Fibroblast of skin of left biceps (primary cell): Measurements from ENCODE around the gene NOVA1.
"Not testable (repeated sequence)": the region's sequence is repeated elsewhere in the genome, so short reads cannot be mapped to it uniquely, and the experiment has no call there.

ENCODE experiments used
- DNase-seq, 2 experiments: peaks; one replicate each; pipeline ENCODE4 v3.0.0-alpha.2; 2013; ENCODE audit warnings: low read depth in 2 of 2

Gene NOVA1, protein sequence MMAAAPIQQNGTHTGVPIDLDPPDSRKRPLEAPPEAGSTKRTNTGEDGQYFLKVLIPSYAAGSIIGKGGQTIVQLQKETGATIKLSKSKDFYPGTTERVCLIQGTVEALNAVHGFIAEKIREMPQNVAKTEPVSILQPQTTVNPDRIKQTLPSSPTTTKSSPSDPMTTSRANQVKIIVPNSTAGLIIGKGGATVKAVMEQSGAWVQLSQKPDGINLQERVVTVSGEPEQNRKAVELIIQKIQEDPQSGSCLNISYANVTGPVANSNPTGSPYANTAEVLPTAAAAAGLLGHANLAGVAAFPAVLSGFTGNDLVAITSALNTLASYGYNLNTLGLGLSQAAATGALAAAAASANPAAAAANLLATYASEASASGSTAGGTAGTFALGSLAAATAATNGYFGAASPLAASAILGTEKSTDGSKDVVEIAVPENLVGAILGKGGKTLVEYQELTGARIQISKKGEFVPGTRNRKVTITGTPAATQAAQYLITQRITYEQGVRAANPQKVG

DNA sequence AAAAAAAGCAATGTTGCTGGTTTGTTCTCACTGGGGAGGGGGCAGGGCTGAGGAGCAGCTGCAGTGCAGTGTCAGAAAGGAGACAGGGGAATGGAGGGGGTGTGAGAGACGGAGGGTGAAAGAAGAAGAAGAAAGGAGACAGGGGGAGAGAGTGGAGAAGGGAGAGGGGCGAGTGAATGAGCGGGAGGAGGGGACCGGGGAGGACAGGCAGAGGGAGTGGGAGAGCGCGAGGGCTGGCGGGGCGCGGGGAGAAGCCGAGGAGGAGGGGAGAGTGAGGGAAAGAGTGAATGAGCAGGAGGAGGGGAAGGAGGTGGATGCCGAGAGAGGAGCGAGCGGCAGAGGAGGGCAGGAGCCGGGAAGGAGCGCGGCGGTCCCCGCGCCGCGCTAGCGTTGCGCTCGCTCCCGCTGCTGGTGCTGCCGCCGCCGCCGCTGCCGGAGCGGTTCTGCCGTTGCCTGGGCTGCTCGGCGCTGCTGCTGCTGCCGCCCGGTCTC, at the start of gene NOVA1:
TSS of gene NOVA1 (minus strand) at position 445 of the 492 bp plus-strand sequence. CDS start 597 bp downstream, outside the sequence.
- peak in 1 of 2 experiments; percentile 5 for DNase-seq

DNA sequence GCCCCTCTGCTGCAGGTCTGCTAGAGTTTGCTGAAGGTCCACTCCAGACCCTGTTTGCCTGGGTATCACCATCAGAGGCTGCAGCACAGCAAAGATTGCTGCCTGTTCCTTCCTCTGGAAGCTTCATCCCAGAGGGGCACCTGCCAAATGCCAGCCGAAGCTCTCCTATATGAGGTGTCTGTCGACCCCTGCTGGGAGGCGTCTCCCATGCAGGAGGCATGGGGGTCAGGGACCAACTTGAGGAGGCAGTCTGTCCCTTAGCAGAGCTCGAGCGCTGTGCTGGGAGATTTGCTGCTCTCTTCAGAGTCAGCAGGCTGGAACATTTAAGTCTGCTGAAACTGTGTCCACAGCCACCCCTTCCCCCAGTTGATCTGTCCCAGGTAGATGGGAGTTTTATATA, 47.2 kb upstream of the NOVA1 start:
- DNase-seq = not testable (repeated sequence)

DNA sequence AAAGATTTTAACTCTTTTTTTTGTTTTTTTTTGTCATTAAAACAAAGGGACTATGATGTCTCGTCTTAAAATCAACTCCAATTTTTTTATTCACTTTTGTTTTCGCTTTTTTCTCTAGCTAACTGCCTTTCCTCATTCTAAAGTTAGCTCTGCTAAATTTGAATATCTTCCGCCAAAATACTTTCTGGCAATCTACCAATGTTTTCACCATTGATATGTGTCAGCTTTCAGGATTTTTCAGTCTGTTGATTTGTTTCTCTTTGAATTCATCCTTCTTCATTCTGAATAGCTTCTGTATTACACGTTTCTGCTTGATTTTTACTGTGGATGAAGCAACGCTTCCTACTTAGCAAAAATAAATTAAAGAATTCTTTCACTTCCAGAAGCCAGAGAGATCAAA, 38.7 kb upstream of the NOVA1 start:
- no peak for DNase-seq

DNA sequence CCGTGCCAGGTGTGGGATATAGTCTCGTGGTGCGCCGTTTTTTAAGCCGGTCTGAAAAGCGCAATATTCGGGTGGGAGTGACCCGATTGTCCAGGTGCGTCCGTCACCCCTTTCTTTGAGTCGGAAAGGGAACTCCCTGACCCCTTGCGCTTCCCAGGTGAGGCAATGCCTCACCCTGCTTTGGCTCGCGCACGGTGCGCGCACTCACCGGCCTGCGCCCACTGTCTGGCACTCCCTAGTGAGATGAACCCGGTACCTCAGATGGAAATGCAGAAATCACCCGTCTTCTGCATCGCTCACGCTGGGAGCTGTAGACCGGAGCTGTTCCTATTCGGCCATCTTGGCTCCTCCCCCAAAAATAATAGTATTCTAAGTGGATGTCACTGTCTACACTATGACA, 37.1 kb upstream of the NOVA1 start:
- not testable (repeated sequence) for DNase-seq

DNA sequence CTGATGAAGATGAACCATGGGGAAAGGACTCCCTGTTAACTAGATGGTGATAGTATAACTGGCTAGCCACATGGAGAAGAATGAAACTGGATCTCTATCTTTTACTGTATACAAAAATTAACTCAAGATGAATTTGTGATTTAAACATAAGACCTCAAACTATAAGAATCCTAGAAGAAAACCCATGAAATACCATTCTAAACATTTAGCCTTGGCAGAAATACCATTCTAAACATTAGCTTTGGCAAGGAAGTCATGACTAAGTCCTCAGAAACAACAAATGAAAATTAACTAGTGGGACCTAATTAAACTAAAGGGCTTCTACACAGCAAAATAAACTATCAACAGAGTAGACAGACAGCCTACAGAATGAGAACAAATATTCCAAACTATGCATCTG, 28.4 kb upstream of the NOVA1 start:
- no peak for DNase-seq

DNA sequence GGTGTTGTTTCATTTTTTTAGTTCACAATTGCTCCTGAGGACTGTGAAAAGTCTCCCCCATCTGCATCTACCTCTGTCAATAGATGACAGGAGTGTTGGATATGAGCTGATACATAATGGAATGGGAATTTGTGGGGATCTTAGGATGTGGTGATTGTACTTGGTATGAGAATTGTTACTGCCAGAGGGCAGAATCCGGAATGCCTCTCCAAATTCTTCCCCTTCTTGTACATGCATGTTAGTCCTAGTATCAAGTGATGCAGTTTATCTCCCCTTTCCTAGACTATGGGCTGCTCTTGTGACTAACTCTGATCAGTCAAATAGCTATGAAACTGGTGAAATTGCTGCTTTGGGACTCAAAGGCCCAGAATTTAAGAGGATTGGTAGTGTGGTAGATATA, 24.8 kb upstream of the NOVA1 start:
- DNase-seq = no peak

DNA sequence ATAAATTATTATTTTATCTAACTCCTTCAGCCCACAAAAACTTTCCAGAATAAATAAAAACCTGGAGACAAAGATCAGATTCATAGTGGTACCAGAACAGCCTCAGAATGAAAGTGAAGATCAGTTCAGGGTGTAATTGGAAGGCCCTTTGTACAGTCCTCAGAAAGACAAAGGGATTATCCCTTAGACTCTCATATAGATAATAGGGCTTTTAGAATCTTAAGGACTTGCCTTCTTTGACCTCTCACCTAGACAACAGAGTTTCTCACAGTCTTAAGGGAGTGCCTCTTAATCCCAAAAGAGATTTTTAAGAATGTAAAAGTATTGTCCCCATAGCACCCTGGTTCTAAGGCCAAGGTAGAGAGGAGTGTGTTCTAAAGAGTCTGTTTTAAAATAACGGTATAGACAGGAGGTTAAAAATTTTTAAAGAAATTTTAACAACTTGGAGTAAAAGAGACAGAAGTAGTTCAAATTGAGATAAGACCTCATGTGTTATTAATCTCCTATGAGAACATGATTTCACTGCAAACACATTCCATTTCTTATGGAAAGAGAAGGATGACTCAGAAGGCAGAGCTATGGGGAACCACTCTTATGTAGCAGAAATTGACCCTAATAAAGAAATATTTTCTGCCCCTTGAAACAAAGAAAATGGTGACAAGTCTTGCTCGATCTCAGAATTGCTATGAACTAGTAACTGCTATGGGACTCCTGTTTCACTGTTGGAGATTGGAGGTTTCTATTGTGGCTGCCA, 24.2 kb upstream of the NOVA1 start:
- DNase-seq = peak in 1 of 2 experiments; percentile 55

DNA sequence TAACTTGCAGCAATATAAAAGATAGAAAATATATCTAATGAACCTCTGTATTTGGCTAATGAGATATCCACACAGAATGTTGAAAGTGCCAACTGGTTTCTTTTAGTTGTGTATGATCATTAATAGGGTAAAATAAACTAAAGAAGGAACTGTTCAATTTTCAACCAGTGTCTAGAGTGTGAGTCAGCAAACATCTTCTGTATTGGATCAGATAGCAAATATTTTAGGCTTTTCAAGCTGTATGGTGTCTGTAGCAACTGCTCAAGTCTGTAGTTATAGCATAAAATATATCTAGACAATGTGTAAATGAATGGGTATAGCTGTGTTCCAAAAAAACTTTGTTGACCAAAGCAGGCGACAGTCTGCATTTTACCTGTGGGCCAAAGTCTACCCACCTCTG, 23.5 kb upstream of the NOVA1 start:
- no peak for DNase-seq

DNA sequence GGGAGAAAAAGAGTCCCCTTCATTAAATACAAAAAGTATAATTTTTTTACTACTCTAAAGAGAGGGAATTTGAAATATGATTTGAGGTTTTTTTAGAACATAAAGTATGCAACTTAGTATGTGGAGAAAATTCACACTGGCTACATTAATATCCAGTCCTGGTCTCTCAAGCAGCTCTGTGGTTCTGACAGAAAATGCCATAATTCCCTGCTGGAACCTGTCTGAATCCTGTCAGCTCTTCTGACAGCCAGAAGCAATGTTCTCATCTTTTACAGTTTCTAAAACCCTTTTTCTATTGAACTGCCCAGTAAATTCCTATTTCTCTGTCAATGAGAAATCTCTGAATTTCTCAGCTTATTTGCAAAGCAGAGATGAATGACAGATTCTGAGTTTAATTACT, 13.4 kb upstream of the NOVA1 start:
- DNase-seq = no peak

DNA sequence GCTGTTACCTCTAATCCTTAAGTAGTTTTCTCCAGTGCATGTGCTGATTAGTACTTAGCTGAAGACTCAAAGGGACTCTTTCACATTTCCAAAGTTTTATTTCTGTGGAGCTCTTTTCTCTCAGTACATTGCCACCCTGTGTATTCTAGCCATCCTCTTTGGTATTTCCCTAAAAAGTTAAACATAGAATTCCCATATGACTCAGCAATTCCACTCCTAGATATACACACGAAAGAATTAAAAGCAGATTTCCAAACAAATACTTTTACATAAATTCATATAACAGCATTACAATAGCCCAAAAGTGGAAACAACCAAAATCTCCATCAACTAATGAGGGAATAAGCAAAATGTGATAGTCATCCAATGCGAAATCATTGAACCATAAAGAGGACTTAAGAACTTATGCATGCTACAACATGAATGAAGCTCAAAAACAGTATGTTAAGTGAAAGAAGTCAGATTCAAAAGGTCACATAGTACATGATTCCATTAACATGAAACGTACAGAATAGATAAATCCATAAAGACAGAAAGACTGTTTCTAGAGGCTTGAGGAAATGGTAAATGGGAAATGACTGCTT, 9.0 kb upstream of the NOVA1 start:
- no peak for DNase-seq

DNA sequence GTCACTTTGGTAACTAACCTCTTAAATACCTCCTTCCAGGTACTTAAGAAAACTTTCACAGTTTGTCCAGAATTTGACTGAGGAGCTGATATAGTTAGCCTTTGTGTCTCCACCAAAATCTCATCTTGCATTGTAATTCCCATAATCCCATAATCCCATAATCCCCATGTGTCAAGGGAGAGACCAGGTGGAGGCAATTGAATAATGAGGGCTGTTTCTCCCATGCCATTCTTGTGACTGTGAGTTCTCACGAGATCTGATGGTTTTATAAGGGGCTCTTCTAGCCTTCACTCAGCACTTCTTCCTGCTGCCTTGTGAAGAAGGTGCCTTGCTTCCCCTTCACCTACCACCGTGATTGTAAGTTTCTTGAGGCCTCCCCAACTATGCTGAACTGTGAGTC, 7.8 kb upstream of the NOVA1 start:
- DNase-seq = no peak

DNA sequence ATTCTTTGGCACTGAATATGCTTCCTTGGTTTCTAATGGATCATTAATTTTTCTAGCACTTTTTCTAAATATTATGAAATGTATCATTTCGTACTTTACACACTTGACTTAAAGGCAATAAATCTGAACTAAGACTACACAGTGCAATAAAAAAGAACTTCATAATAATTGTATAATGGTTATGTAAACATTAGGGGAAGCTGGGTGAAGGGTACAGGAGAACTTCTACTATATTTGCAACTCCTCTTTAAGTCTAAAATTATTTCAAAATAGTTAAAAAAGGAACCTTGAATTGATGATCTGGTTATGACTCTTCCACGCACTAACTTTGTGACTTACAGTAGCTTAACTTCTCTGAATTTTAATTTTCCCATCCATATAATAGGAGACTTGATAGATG, 5.1 kb upstream of the NOVA1 start:
- no peak for DNase-seq

DNA sequence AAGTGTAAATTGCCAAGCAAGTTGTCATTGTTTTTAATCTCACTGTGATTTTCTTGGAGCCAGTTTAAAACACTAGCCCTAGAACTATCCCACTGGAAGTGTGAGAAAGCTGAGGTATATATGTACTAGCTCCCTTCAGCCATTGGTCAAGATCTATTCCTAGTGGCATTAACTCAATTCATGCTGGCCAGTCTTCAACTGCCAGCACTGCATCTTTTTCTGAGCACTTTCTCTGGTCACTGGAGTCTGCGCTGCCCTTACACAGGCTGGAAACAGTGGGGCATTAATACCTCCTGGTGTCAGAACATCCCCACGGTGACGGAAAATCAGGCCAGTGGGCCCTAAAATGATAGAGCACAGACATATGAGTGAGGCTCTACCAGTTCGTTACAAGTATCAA, 4.0 kb upstream of the NOVA1 start:
- DNase-seq = no peak

DNA sequence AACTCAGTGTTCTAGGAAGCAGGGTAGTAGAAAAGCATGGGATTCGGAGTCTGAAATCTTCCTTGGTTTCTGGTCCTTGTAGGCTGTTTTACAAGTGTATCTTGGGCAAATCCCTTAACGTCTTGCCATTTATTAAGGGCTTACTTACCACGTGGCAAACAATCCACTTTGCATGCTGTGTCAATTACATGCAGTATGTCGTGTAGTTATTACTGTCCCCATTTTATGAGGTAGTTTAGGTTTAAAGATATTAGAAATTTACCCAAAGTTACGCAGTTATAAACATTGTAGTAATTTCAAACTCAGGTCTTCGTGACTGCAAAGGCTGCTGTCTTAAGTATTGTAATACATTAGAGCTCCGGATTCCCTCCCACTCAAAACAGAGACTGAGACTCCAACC, 1.5 kb upstream of the NOVA1 start:
- DNase-seq = no peak

DNA sequence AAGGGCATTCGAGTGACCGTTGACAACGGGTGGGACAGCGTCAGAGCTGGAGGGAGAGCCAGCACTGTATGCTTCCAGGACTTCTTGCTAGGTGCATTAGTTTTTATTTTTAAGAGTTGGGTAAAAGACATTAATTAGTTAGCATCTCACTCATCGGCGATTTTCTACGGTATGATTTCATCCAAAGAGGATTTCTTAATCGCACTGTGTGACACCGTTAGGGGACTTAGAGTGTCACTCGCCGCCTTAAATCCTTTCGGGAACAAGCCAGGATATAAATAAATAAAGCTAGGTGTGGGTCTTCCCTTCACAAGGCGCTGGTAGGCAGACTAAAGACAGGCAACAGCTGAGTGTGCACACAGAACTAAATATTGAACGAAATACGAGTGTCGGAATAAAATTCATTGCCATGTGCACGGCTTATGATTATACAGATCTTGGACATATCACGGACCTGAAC, 869 bp upstream of the NOVA1 start:
- no peak for DNase-seq

DNA sequence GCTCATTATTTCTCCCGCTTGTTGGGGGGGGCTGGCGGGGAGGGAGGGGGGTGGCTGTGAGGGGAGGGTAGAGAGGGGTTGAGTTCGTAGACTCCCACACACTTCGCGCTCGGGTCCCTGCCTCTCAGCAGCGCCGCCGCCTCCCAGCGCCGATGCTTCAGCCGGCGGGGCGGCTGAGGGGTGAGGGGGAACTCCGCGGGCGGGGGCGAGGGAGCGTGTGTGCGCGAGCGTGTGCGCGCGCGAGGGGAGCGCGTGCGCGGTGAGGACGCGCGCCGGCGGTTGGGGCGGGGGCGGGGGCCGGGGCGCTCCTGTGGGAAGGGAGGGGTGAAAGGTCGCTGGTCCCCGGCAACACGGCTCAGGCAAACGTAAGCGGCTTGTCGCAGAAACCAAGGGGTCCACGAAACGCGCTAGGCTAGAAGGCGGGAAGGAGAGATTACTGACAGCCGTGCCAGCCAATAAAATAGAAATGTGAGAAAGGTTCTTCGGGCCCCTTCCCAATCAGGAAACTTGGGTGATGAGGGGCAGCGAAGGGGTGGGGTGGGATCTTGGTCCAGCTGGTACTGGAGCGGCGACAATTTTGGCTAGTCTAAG, 343 bp upstream of the NOVA1 start:
- peak; percentile 80 to 84 for DNase-seq

DNA sequence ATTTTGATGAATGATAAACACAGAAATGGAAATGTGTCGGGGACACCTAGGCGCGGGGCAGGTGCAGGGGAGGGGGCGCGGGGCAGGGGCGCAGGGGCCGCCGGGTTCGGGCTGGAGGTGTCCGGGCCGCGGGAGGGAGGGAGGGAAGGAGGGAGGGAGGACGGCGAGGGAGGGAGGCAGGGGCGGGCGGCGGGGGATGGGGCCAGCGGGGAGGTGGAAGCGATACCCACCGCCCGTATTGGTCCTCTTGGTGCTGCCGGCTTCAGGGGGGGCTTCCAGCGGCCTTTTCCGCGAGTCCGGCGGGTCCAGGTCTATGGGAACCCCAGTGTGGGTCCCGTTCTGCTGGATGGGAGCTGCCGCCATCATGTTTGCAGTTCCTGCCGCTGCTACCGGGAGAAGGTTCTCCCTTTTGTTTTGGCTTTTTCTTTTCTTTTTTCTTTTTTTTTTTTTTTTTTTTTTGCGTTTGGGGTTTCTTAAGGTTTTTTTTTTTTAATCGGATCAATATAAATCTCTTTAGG, 703 bp downstream of the NOVA1 start:
- no peak for DNase-seq

DNA sequence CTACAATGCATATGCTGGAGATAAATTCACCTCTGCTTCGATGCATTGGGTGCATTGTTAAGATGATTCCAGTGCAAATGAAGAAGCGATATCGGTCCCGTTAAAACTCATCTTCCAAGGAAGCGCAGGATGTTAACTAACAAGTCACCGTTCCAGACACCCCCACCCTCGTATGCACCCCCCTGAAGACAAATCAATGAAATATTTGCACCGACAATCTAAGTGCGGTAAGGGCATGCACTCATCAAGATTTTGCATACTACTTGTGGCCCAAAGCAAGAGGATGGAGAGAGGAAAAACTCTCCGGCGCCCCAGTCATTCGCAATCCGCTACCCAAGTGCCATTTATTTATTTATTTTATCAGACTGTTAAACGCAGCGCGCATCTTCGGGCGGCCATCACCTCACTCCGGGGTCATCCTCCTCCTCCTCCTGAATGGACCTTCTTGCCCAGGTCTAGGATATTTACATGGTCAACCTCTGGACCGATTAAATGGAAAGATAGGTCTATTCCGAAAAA, 1.2 kb downstream of the NOVA1 start:
- no peak for DNase-seq

DNA sequence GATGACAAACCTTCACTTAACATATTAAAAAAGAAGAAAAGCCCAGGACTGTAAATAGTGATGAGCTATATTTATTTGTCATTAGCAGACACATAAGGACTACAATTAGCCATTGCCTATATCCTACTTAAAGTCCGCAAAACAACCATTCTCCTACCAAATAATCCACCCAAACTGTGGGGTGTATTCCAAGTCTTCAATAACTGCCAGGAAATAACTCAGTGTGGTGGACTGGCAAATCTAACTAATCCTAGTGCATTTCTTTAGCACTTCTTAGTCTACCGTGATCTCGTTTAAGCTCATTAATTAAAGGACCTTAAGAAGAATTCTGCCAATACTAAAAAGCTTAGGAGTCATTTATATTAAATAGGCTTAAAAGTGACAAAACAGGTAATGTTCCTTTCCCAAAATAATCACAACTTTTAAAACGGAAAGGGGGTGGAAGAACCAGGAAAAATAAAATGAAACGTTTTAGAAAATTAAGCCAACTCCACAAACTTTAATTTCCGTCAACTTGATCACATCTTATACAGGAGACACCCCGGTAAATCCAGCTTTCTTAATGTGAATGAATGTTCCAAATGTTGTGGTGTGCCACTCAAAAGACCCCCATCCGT, 1.8 kb downstream of the NOVA1 start:
- DNase-seq = no peak

DNA sequence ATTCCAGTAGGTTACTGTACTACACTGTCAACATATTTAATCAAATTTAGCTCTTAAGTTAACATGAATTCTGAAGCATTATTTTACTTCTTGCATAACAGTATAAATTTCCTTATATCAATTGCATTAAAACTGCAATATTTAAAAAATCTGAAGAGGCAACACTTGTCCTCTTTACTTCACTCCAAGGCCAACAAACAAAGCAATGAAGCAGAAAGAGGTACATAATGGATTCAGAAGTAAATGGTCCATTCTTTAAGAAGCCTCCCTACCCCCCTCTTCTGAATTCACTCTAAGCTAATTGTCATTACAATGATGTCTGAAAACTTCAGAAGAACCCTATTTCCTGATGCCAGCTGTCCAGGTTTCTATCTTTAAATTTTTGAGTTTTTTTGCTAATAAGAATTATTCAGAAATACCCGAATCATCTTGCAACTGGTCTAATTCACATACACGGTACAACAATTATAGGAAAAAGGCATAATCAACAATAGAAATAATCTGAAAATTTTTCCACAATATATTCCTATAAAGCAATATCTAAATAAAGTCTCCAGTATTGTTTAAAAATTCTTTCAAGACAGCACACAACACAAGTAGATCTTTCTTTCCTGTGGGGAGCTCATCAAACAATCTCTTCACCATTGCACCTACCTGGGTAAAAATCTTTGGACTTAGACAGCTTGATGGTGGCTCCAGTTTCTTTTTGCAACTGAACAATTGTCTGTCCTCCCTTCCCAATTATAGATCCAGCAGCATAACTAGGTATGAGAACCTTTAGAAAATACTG, 2.9 kb downstream of the NOVA1 start:
- DNase-seq = no peak
